Activated T-helper 17 cell treated with anti-CD3 and anti-CD28 coated beads, Interleukin-2, amount 50 U/mL, for 72 hours (primary cell): ENCODE results near the gene USP53. TPM values are rescaled to one million over a fixed set of nuclear protein-coding genes. Genes with fewer than 3 reads are reported as not detected.
"Not testable (repeated sequence)": the region's sequence is repeated elsewhere in the genome, so short reads cannot be mapped to it uniquely, and the experiment has no call there.

Experiments
- ATAC-seq: fragments of 150-1000 bp; cut with Tn5 transposase; replicated peaks from 2 replicates; pipeline ENCODE4 v1.10.0; 2021; ENCODE audit warnings: mild to moderate bottlenecking, moderate library complexity
- H3K27ac Mint-ChIP-seq: one replicate; pipeline ENCODE4 v1.8.0; 2022; ENCODE audit warnings: mixed read lengths
- H3K27me3 Mint-ChIP-seq: one replicate; pipeline ENCODE4 v1.8.0; 2022; ENCODE audit warnings: mixed read lengths
- H3K36me3 Mint-ChIP-seq: one replicate; pipeline ENCODE4 v1.8.0; 2022; ENCODE audit warnings: low read depth, mild to moderate bottlenecking, mixed read lengths
- H3K4me1 Mint-ChIP-seq: one replicate; pipeline ENCODE4 v1.8.0; 2022; ENCODE audit warnings: mixed read lengths
- H3K4me3 Mint-ChIP-seq: one replicate; pipeline ENCODE4 v1.8.0; 2022; ENCODE audit warnings: mild to moderate bottlenecking, mixed read lengths
- H3K9me3 Mint-ChIP-seq: one replicate; pipeline ENCODE4 v1.8.0; 2022; ENCODE audit warnings: mixed read lengths
- total RNA-seq, 2 donors: library from RNA; stranded (reverse); gene quantifications; one replicate each; pipeline ENCODE4 v1.2.3, GENCODE V29; 2022

Gene USP53
- total RNA-seq, 2 donors from 2014 or later: 9.7 to 27.7 TPM

GRCh38 chr4:119268466-119268865 lies 56.0 kb downstream of the USP53 start:
- ATAC-seq: no peak

GRCh38 chr4:119271361-119272085 lies 59.0 kb downstream of the USP53 start:
- H3K36me3 Mint-ChIP-seq: peaks cover 70% of the 10 kb centered on the region
- H3K4me1 Mint-ChIP-seq: peaks cover under 1% of the 10 kb centered on the region
- ATAC-seq: no peak
- no peak overlapping the region for H3K4me3 Mint-ChIP-seq
- H3K27me3 Mint-ChIP-seq: no peaks in the 10 kb centered on the region
- H3K9me3 Mint-ChIP-seq: no peaks in the 10 kb centered on the region
- H3K27ac Mint-ChIP-seq: no peak overlapping the region

More at GRCh38 chr4:119268466-119268865, 56.0 kb downstream of the USP53 start:
- Mint-ChIP-seq H3K27me3 (no peaks in the 10 kb centered on the region), H3K36me3 (peaks cover 81% of the 10 kb centered on the region), H3K9me3 (no peaks in the 10 kb centered on the region), H3K4me3 (no peak overlapping the region), H3K27ac (no peak overlapping the region), H3K4me1 (peaks cover 12% of the 10 kb centered on the region)

DNA sequence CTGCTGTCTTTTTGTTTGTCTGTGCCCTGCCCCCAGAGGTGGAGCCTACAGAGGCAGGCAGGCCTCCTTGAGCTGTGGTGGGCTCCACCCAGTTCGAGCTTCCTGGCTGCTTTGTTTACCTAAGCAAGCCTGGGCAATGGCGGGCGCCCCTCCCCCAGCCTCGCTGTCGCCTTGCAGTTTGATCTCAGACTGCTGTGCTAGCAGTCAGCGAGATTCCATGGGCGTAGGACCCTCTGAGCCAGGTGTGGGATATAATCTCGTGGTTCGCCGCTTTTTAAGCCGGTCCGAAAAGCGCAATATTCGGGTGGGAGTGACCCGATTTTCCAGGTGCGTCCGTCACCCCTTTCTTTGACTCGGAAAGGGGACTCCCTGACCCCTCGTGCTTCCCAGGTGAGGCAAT lies 67.0 kb downstream of the USP53 start:
- H3K27ac Mint-ChIP-seq, H3K9me3 Mint-ChIP-seq, H3K4me3 Mint-ChIP-seq, ATAC-seq, H3K27me3 Mint-ChIP-seq, H3K36me3 Mint-ChIP-seq: not testable (repeated sequence)
- H3K4me1 Mint-ChIP-seq: peaks cover 11% of the 10 kb centered on the region

DNA sequence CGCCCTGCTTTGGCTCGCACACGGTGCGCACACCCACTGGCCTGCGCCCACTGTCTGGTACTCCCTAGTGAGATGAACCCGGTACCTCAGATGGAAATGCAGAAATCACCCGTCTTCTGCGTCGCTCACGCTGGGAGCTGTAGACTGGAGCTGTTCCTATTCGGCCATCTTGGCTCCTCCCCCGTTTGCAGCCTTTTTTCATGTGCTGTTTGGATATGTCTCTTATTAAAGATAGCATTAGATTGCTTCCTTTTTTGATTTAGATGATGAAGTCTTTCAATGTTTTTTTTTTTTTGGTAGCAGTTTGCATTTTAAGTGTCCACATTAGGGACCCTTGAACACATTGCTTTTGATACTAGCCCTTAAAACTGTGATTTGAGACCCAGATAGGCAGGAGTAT lies 67.4 kb downstream of the USP53 start:
- H3K9me3 Mint-ChIP-seq, H3K27me3 Mint-ChIP-seq, H3K4me3 Mint-ChIP-seq, H3K36me3 Mint-ChIP-seq, H3K27ac Mint-ChIP-seq, ATAC-seq: not testable (repeated sequence)
- peaks cover 14% of the 10 kb centered on the region for H3K4me1 Mint-ChIP-seq

GRCh38 chr4:119281393-119281792 lies 68.9 kb downstream of the USP53 start:
- Mint-ChIP-seq H3K27ac (no peak overlapping the region), H3K36me3 (peaks cover 7% of the 10 kb centered on the region), H3K4me3 (no peak overlapping the region), H3K4me1 (peaks cover 17% of the 10 kb centered on the region), H3K27me3 (no peaks in the 10 kb centered on the region), H3K9me3 (no peaks in the 10 kb centered on the region)
- no peak for ATAC-seq

- H3K4me1 Mint-ChIP-seq: peaks cover 17% of the 10 kb centered on the region
- H3K9me3 Mint-ChIP-seq: no peaks in the 10 kb centered on the region
- H3K27ac Mint-ChIP-seq: peak overlapping the region; percentile 4
- H3K27me3 Mint-ChIP-seq: no peaks in the 10 kb centered on the region
- peaks cover 2% of the 10 kb centered on the region for H3K36me3 Mint-ChIP-seq
- ATAC-seq: no peak
- peak overlapping the region; percentile 58 for H3K4me3 Mint-ChIP-seq
Measured at GRCh38 chr4:119284876-119285780, 72.6 kb downstream of the USP53 start.

DNA sequence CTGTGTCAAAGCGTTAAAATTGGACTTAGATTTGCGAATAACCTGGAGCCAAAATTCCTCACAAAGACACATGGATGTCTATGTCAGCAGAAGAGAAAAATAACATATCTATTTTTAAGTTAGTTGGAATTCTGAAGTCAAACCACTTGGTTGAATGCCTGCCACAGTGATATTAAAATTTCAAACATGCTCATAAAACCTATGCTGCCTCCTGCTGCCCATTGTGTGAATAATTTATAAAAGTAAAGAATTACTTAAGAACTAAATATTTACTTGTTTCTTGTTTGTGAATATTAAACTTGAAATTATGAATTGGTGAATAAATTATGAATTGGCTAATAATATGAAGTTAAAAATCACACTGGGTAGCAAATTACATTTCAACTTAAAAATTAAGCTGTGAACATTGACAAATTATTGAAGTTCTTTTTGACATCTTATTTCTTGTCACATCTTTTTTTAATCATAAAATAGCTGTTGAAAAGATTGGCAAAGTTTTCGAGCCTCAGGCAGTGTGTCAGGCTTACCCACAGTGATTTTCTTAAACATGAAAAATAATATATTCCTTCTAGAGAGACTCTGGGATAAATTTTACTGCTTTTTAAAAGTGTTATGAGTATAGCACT lies 74.0 kb downstream of the USP53 start:
- Mint-ChIP-seq H3K9me3 (no peaks in the 10 kb centered on the region), H3K36me3 (no peaks in the 10 kb centered on the region), H3K27me3 (no peaks in the 10 kb centered on the region), H3K4me3 (no peak overlapping the region), H3K27ac (no peak overlapping the region), H3K4me1 (peaks cover 12% of the 10 kb centered on the region)
- no peak for ATAC-seq

DNA sequence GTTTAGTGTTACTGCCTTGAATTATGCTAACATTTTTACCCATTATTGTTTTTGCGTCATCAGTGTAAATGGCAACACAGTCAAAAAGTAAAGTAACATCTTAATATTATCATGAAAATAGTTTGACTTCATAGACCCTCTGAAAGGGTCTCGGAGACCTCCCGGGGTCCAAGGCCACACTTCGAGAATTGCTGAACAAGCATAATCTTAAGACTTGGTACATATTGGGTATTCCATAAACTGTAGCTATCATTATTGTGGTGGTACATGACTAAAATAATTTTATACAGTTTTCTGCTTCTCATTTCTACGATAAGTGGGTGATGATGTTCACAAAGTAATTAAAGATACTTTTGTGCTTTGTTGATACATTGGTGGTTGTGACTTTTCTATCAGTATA lies 76.8 kb downstream of the USP53 start:
- H3K27ac Mint-ChIP-seq: no peak overlapping the region
- no peak overlapping the region for H3K4me3 Mint-ChIP-seq
- ATAC-seq: no peak
- peaks cover 6% of the 10 kb centered on the region for H3K4me1 Mint-ChIP-seq
- H3K36me3 Mint-ChIP-seq: peaks cover 18% of the 10 kb centered on the region
- no peaks in the 10 kb centered on the region for H3K27me3 Mint-ChIP-seq
- H3K9me3 Mint-ChIP-seq: no peaks in the 10 kb centered on the region

DNA sequence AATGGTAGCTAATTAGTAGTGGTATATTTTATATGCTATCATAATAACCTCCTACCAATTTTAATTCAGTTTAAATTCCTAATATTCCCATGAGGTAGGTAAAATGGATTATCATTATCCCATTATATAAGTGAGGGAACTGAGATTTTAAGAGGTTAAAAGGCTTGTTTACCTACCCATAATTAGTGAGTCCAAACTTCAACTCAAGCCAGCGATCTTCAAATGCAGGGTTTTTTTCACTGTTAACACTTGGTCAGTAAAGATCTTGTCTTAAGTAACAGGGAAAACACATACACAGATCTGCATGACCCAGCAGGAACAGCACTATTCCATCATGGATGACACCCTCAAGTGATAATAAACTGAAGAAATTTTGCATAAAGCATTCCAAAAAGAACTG lies 78.1 kb downstream of the USP53 start:
- H3K4me3 Mint-ChIP-seq: no peak overlapping the region
- ATAC-seq: no peak
- no peak overlapping the region for H3K27ac Mint-ChIP-seq
- H3K4me1 Mint-ChIP-seq: no peaks in the 10 kb centered on the region
- H3K27me3 Mint-ChIP-seq: no peaks in the 10 kb centered on the region
- H3K9me3 Mint-ChIP-seq: no peaks in the 10 kb centered on the region
- H3K36me3 Mint-ChIP-seq: peaks cover 20% of the 10 kb centered on the region

- Mint-ChIP-seq H3K27me3 (no peaks in the 10 kb centered on the region), H3K9me3 (no peaks in the 10 kb centered on the region), H3K4me1 (peaks cover 9% of the 10 kb centered on the region), H3K4me3 (peak overlapping the region; percentile 100), H3K36me3 (peaks cover 71% of the 10 kb centered on the region), H3K27ac (no peak overlapping the region)
- no peak for ATAC-seq
Measured at GRCh38 chr4:119296356-119296755, 83.8 kb downstream of the USP53 start.

GRCh38 chr4:119297795-119298194 lies 85.3 kb downstream of the USP53 start:
- Mint-ChIP-seq H3K4me1 (peaks cover 9% of the 10 kb centered on the region), H3K9me3 (no peaks in the 10 kb centered on the region), H3K27me3 (no peaks in the 10 kb centered on the region), H3K36me3 (peaks cover 62% of the 10 kb centered on the region), H3K27ac (peak overlapping the region; percentile 100), H3K4me3 (peak overlapping the region; percentile 100)
- ATAC-seq: no peak

- Mint-ChIP-seq H3K27ac (peak overlapping the region; percentile 100), H3K4me3 (peak overlapping the region; percentile 100), H3K36me3 (peaks cover 53% of the 10 kb centered on the region), H3K9me3 (no peaks in the 10 kb centered on the region), H3K4me1 (peaks cover 9% of the 10 kb centered on the region), H3K27me3 (no peaks in the 10 kb centered on the region)
- peak; percentile 51 for ATAC-seq
Measured at GRCh38 chr4:119299260-119299671, 86.8 kb downstream of the USP53 start.

GRCh38 chr4:119299741-119300100 lies 87.2 kb downstream of the USP53 start:
- Mint-ChIP-seq H3K4me1 (peaks cover 9% of the 10 kb centered on the region), H3K27ac (peak overlapping the region; percentile 100), H3K9me3 (no peaks in the 10 kb centered on the region), H3K36me3 (peaks cover 53% of the 10 kb centered on the region), H3K27me3 (no peaks in the 10 kb centered on the region), H3K4me3 (peak overlapping the region; percentile 100)
- peak; percentile 5 for ATAC-seq

GRCh38 chr4:119300101-119300978 lies 87.8 kb downstream of the USP53 start:
- peak overlapping the region; percentile 100 for H3K27ac Mint-ChIP-seq
- H3K9me3 Mint-ChIP-seq: no peaks in the 10 kb centered on the region
- no peaks in the 10 kb centered on the region for H3K27me3 Mint-ChIP-seq
- ATAC-seq: peak; percentile 97
- peak overlapping the region; percentile 100 for H3K4me3 Mint-ChIP-seq
- peaks cover 53% of the 10 kb centered on the region for H3K36me3 Mint-ChIP-seq
- H3K4me1 Mint-ChIP-seq: peaks cover 9% of the 10 kb centered on the region
